GM19023 (cell line): Measurements from ENCODE around the gene GNL1.
"Not testable (repeated sequence)": the region's sequence is repeated elsewhere in the genome, so short reads cannot be mapped to it uniquely, and the experiment has no call there.

Experiments used
- ATAC-seq: cut with Tn5 transposase; IDR thresholded peaks from one replicate; pipeline ENCODE4 v1.9.1; 2021; ENCODE audit warnings: mild to moderate bottlenecking, moderate library complexity; ENCODE audit not compliant: unreplicated experiment

Gene GNL1

GRCh38 chr6:30500421-30501355, 55.6 kb downstream of the GNL1 start:
- no peak for ATAC-seq

GRCh38 chr6:30498705-30499104, 57.6 kb downstream of the GNL1 start:
- not testable (repeated sequence) for ATAC-seq

- no peak for ATAC-seq
Measured at GRCh38 chr6:30497714-30498113, 58.6 kb downstream of the GNL1 start.

- not testable (repeated sequence) for ATAC-seq
Measured at GRCh38 chr6:30497261-30497599, 59.1 kb downstream of the GNL1 start.

- no peak for ATAC-seq
Measured at GRCh38 chr6:30495993-30496392, 60.3 kb downstream of the GNL1 start.

- not testable (repeated sequence) for ATAC-seq
Measured at GRCh38 chr6:30495060-30495459, 61.2 kb downstream of the GNL1 start.

- ATAC-seq = no peak
Measured at GRCh38 chr6:30494291-30494861, 61.9 kb downstream of the GNL1 start.

GRCh38 chr6:30493643-30494250, 62.5 kb downstream of the GNL1 start:
- ATAC-seq = no peak

- ATAC-seq = no peak
Measured at GRCh38 chr6:30491991-30492952, 64.0 kb downstream of the GNL1 start.
